Activated CD8-positive, alpha-beta T cell treated with anti-CD3 and anti-CD28 coated beads, Interleukin-2, amount 10 ng/mL, durations not matched to agents 7 days and 5 days (primary cell): Measurements from ENCODE around the gene ZNF785. TPM values are rescaled to one million over a fixed set of nuclear protein-coding genes. Genes with fewer than 3 reads are reported as not detected.
"Not testable (repeated sequence)": the region's sequence is repeated elsewhere in the genome, so short reads cannot be mapped to it uniquely, and the experiment has no call there.

Source experiments
- ATAC-seq: fragments of 150-1000 bp; cut with Tn5 transposase; one replicate; pipeline ENCODE4 v1.10.0; 2021; ENCODE audit warnings: moderate library complexity
- CTCF ChIA-PET: fragments of 350-600 bp; sonication (Branson Sonifier 250); formaldehyde crosslinking; loops from one replicate; lab custom pipeline; 2021; ENCODE audit warnings: antibody characterized with exemption; lab: Charles Lee
- POLR2A ChIA-PET: fragments of 350-600 bp; sonication (Branson Sonifier 250); formaldehyde crosslinking; loops from one replicate; lab custom pipeline; 2021; ENCODE audit warnings: antibody characterized with exemption; lab: Charles Lee
- DNase-seq: peaks from one replicate; pipeline ENCODE4 v3.0.0-alpha.2; 2020
- H3K27ac Mint-ChIP-seq: one replicate; pipeline ENCODE4 v1.8.0; 2021; ENCODE audit warnings: mild to moderate bottlenecking, mixed read lengths
- H3K27me3 Mint-ChIP-seq: one replicate; pipeline ENCODE4 v1.8.0; 2021; ENCODE audit warnings: low read depth, mixed read lengths
- H3K36me3 Mint-ChIP-seq: one replicate; pipeline ENCODE4 v1.8.0; 2021; ENCODE audit warnings: low read depth, mixed read lengths
- H3K4me1 Mint-ChIP-seq: one replicate; pipeline ENCODE4 v1.8.0; 2021; ENCODE audit warnings: low read depth, mixed read lengths
- H3K4me3 Mint-ChIP-seq: one replicate; pipeline ENCODE4 v1.8.0; 2021; ENCODE audit warnings: mild to moderate bottlenecking, mixed read lengths
- H3K9me3 Mint-ChIP-seq: one replicate; pipeline ENCODE4 v1.8.0; 2022; ENCODE audit warnings: mixed read lengths; ENCODE audit not compliant: insufficient read depth
- total RNA-seq, 2 experiments: library from RNA; stranded (reverse); gene quantifications; one replicate each; pipeline ENCODE4 v1.2.3, GENCODE V29; 2021

The ZNF785 gene
- total RNA-seq = 10 to 100 TPM; 11.7 to 13.7 TPM

DNA sequence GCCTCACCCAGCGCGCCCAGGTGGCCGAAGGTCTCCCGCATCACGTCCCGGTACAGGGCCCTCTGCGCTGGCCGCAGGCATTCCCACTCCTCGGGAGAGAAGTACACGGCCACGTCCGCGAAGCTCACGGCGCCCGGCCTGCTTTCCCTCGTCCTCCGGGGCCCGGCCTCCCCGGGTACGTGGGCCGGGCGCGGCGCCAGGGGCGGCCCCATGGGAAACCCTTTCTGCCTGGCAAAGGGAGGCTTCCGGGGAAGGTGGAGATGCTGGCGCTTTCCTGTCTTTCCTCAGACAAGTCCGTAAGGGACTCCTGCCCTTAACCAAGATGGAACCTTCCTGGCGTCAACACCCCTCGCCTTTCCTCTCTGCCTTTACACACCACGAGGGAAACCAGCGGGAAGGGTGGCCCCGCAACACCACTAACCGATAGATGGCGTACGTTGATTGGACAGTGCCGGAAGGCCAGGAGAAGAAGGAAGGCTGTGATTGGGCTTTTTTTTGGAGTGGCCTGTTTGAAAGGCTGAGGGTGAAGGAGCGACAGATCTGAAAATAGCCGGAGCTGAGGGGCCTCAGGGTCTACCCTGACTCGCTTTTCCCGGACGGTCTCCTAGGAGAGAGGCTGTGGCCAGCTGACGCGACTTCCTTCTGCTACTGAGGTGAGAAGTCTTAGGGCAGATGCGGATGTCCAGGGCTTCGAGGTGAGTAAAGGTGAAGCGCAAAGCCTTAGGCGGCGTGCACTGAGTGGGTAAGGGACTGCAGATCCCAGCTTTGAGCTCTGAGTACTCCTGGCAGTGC is at the start of gene ZNF785:
Gene ZNF785, minus strand, starts transcription at position 298 of the 792 bp plus-strand sequence. Its CDS starts 86 bp downstream, at position 212.
- H3K4me3 Mint-ChIP-seq = peak within 1 kb of the TSS; percentile 96
- CTCF ChIA-PET = interaction anchor here (0.9 to 5.6 kb wide), 10 partner anchors 12 to 494 kb away, joined by 3 to 44 read pairs (median 8); partner anchors contain the start of genes DCTPP1, TBX6, ZNF688 and ZNF747
- DNase-seq (peak; percentile 98), ATAC-seq (peak; percentile 98)
- POLR2A ChIA-PET = interaction anchor here (0.6 to 4.7 kb wide), 11 partner anchors 9 to 85 kb away, joined by 3 to 48 read pairs (median 4); partner anchors contain the start of genes ZNF688, ZNF747 and ZNF764
- H3K27me3 Mint-ChIP-seq = no peaks in the 10 kb centered on the region
- H3K4me1 Mint-ChIP-seq = peaks cover 30% of the 10 kb centered on the region
- H3K36me3 Mint-ChIP-seq = peaks cover 45% of the 10 kb centered on the region
- no peaks in the 10 kb centered on the region for H3K9me3 Mint-ChIP-seq
- H3K27ac Mint-ChIP-seq = peak within 1 kb of the TSS; percentile 87

DNA sequence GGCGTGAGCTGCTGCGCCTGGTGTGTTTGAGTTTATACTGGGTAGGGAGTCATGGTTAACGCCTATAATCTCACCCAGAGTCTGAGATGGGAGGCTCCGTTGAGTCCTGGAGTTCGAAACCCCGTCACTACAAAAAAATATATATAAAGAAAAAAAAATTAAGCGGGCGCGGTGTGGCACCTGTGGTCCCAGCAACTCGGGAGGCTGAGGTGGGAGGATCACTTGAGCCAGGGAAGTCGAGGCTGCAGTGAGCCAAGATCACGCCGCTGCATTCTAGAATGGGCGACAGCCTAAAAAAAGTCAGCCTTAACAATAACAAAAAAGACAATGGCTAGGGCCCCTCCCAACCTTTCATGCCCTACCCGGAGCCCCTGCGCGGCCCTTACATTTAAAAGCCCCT is 48.0 kb upstream of the ZNF785 start:
- ChIA-PET CTCF (interaction anchor here (1.0 to 3.4 kb wide), 8 partner anchors 17 to 204 kb away, joined by 3 to 20 read pairs (median 4); partner anchors contain the start of genes DCTPP1, PRR14 and ZNF689), POLR2A (interaction anchor here (0.9 to 1.4 kb wide), 9 partner anchors 12 to 203 kb away, joined by 3 to 5 read pairs (median 3); partner anchors contain the start of genes PRR14 and ZNF747)
- H3K27me3 Mint-ChIP-seq = no peaks in the 10 kb centered on the region
- H3K4me3 Mint-ChIP-seq = peak overlapping the region; percentile 92
- ATAC-seq (no peak), DNase-seq (no peak)
- peak overlapping the region; percentile 91 for H3K27ac Mint-ChIP-seq
- no peaks in the 10 kb centered on the region for H3K9me3 Mint-ChIP-seq
- H3K4me1 Mint-ChIP-seq = peaks cover 22% of the 10 kb centered on the region
- H3K36me3 Mint-ChIP-seq = no peaks in the 10 kb centered on the region

DNA sequence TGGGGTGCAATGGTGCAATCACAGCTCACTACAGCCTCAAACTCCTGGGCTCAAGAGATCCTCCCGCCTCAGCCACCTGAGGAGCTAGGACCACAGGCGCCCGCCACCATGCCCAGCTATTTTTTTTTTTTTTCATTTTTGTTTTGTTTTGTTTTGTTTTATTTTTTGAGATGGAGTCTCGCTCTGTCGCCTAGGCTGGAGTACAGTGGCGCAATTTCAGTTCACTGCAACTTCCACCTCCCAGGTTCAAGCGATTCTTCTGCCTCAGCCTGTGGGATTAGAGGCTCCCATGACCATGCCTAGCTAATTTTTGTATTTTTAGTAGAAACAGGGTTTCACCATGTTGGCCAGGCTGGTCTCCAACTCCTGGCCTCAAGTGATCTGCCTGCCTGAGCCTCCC is 47.0 kb upstream of the ZNF785 start:
- H3K36me3 Mint-ChIP-seq, H3K27ac Mint-ChIP-seq, ATAC-seq, H3K4me3 Mint-ChIP-seq, H3K27me3 Mint-ChIP-seq, DNase-seq, H3K9me3 Mint-ChIP-seq: not testable (repeated sequence)
- ChIA-PET CTCF (interaction anchor here (1.1 to 3.4 kb wide), 3 partner anchors 17 to 203 kb away, joined by 3 to 20 read pairs (median 6); partner anchors contain the start of gene DCTPP1), POLR2A (interaction anchor here (0.7 to 1.0 kb wide), 2 partner anchors 23 to 567 kb away, joined by 3 to 4 read pairs; no protein-coding TSS in a partner anchor)
- H3K4me1 Mint-ChIP-seq = peaks cover 22% of the 10 kb centered on the region

DNA sequence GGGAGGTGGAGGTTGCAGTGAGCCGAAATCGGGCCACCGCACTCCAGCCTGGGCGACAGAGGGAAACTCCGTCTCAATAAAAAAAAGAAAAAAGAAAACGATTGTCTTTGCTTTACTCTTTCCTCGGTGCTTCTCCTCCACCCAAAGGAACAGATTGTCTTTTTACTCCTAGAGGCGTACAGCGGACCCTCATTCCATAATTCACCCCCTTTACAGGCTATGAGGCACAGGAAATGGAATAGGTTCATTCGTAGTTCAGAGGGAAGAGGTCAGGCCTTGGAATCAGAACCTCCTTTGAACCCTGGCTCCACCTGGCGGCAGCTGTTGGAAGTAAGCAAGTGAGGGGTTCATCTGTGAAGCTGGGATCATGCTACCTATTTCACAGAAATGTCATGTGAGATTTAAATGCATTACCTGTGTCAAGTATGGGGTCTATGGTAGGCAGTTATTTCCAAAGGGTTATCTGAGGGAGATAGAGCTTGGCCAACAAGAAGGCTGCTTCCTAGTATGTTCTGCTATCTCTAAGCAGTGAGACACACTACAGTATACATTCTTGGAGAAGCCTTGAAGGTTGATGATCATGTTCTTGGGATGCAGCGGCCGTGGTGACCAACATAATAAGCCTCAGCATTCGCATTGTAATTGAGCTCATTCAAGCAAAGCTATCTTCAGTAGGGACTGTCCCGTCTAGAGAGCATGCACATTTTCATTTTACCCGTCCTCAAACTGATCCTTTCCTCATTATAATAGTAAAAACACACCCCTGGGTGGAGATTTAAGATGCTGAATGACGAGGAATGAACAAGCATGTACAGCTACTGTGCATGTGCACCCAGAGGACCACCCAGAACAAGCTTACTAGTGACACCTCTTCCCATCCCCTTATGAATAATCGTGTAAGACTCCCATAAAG is 43.4 kb upstream of the ZNF785 start:
- Mint-ChIP-seq H3K9me3 (no peaks in the 10 kb centered on the region), H3K4me1 (peaks cover 10% of the 10 kb centered on the region), H3K27ac (peak overlapping the region; percentile 67), H3K4me3 (peak overlapping the region; percentile 45), H3K27me3 (no peaks in the 10 kb centered on the region), H3K36me3 (no peaks in the 10 kb centered on the region)
- ChIA-PET POLR2A (interaction anchor here (1.0 to 1.6 kb wide), 2 partner anchors 19 to 94 kb away, joined by 4 to 6 read pairs; partner anchors contain the start of genes ZNF689 and ZNF747), CTCF (interaction anchor here (0.6 to 5.2 kb wide), 36 partner anchors 9 to 537 kb away, joined by 3 to 50 read pairs (median 4); partner anchors contain the start of genes DCTPP1, FBRS, PRR14 and SEPTIN1)
- ATAC-seq (peak; percentile 92), DNase-seq (peak; percentile 92)

DNA sequence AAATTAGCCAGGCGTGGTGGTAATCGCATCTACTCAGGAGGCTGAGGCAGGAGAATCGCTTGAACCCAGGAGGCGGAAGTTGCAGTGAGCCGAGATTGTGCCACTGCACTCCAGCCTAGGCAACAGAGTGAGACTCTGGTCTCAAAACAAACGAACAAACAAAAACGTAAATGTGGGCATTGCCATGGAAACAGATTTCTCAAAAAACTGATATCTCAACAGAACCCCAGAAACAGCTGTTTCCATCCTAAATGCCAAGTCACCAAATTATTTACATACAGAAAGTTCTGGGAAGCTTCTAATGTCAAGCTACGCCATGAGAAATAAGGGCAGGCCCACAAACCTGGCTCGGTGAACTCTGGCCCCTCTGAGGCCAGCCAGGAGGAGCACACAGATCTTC is 40.7 kb upstream of the ZNF785 start:
- H3K4me3 Mint-ChIP-seq = no peak overlapping the region

DNA sequence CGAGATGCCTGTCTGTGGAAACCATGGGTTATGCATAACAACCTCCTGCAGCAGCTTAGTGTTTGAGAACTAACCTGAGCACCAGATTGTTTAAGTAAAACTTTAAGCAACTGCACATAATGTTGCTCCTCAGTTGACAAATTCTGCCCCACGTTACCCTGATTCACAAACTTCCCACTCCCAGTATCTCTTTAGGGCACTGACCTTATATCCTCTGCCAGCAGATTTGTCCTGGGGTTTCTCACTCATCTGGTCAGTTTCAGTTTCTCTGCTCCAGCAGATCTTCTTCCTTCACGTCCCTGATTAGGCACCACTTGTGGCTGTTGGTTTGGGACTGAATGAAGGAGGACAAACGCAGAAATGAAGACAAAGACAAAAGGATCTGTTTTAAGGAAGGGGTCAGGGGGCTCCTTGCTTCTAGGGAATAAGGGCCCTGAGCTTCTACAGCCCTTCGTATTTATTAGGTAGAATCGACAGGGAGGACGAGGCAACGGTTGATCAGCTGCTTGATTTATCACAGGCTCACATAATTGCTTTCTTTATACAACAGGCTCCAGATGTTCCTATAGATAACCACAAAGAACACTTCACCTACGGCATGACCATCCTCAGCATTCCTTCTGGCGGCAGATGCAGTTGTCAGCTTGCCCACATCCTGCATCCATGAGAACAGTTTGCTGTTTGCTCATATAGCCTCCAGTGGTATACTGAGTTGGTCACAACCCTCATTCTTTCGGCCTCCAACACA is 38.2 kb upstream of the ZNF785 start:
- H3K4me3 Mint-ChIP-seq = no peak overlapping the region
- no peak for ATAC-seq
- peaks cover 21% of the 10 kb centered on the region for H3K27me3 Mint-ChIP-seq
- ChIA-PET POLR2A (no interaction called here), CTCF (interaction anchor here (1.0 to 2.0 kb wide), 2 partner anchors 9 to 25 kb away, joined by 7 to 9 read pairs; no protein-coding TSS in a partner anchor)
- no peak for DNase-seq
- H3K4me1 Mint-ChIP-seq = peaks cover 2% of the 10 kb centered on the region
- H3K27ac Mint-ChIP-seq = no peak overlapping the region
- no peaks in the 10 kb centered on the region for H3K9me3 Mint-ChIP-seq
- no peaks in the 10 kb centered on the region for H3K36me3 Mint-ChIP-seq

More for the DNA sequence above, 40.7 kb upstream of the ZNF785 start:
- DNase-seq = no peak
- no peak for ATAC-seq
- ChIA-PET POLR2A (no interaction called here), CTCF (interaction anchor here (0.9 to 5.2 kb wide), 4 partner anchors 10 to 179 kb away, joined by 3 to 50 read pairs (median 3); partner anchors contain the start of gene PRR14)
- Mint-ChIP-seq H3K27ac (no peak overlapping the region), H3K9me3 (no peaks in the 10 kb centered on the region), H3K36me3 (no peaks in the 10 kb centered on the region), H3K4me1 (peaks cover 10% of the 10 kb centered on the region), H3K27me3 (peaks cover 12% of the 10 kb centered on the region)

DNA sequence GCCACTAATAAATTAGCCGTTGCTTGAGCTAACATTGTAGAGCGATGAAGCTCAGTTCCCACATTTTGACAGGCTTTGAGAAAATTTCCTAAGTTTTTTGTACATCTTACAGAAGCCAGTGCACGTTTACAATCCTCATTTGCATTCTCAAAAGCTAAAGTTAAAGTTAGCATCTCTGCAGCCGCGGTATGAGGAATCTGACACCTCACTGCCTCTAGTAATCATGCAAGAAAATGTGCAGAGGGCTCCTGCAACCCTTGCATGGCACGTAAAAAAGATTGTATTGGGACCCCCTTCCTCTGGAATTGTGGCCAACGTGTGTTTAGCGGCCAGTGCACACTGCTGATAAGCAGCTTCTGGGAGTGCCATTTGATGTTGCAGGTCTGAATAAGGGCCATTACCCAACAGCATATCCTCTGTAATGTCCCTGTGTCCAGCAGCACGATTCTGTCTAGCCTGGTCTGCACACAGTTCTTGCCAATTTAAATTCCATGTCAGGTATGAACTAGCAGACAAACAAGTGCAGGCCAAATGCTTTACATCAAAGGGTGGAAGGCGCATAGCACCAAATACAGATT is 37.0 kb upstream of the ZNF785 start:
- Mint-ChIP-seq H3K27me3 (peaks cover 22% of the 10 kb centered on the region), H3K4me3 (no peak overlapping the region), H3K4me1 (peaks cover 7% of the 10 kb centered on the region), H3K36me3 (no peaks in the 10 kb centered on the region), H3K9me3 (no peaks in the 10 kb centered on the region), H3K27ac (no peak overlapping the region)
- ChIA-PET POLR2A (interaction anchor here (1.3 kb wide), 1 partner anchor 12 kb away, joined by 3 read pairs; no protein-coding TSS in a partner anchor), CTCF (interaction anchor here (2.0 kb wide), 1 partner anchor 24 kb away, joined by 9 read pairs; no protein-coding TSS in a partner anchor)
- DNase-seq (no peak), ATAC-seq (no peak)

DNA sequence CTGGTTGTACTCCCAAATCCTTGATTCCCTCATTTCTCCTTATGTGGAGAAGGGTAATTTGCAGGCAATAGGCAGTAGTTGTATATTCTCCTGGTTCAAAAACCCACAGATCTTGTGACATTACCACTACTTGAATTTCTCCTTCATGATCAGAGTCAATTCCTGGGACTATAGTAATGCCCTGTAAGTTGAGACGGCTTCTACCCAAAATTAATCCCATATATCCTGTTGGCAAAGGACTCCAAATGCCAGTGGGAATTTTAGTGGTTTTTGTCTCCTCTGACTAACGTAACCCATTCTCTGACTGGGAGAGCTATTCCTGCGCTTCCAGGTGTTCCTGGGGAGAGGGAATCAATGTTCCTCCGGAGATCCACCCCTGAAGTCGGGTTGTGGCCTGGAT is 36.3 kb upstream of the ZNF785 start:
- ChIA-PET CTCF (no interaction called here), POLR2A (interaction anchor here (1.3 kb wide), 1 partner anchor 11 kb away, joined by 3 read pairs; no protein-coding TSS in a partner anchor)
- no peak overlapping the region for H3K4me3 Mint-ChIP-seq
- DNase-seq (no peak), ATAC-seq (no peak)
- peaks cover 7% of the 10 kb centered on the region for H3K4me1 Mint-ChIP-seq
- peaks cover 25% of the 10 kb centered on the region for H3K27me3 Mint-ChIP-seq
- H3K9me3 Mint-ChIP-seq = no peaks in the 10 kb centered on the region
- no peaks in the 10 kb centered on the region for H3K36me3 Mint-ChIP-seq
- H3K27ac Mint-ChIP-seq = no peak overlapping the region

DNA sequence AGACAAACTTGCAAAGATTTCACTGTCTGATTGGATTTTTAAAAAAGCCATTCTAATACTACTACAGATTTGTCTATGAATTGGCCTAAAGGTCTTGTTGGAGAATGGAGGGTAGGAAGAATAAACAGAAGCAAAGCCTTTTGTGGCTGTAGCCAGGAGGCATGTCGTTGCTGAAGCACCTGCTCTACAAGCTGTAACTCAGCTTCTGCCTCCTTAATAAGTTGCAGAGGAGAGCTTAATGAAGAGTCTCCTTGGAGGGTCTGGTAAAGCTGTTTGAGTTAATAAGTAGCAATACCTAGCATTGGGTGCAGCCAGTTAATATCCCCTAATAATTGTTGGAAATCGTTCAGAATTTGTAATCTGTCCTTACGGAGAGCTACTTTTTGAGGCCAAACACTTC is 34.7 kb upstream of the ZNF785 start:
- H3K4me1 Mint-ChIP-seq = peaks cover 10% of the 10 kb centered on the region
- H3K36me3 Mint-ChIP-seq = no peaks in the 10 kb centered on the region
- no peaks in the 10 kb centered on the region for H3K9me3 Mint-ChIP-seq
- ATAC-seq = no peak
- H3K4me3 Mint-ChIP-seq = no peak overlapping the region
- no peak for DNase-seq
- H3K27ac Mint-ChIP-seq = no peak overlapping the region
- H3K27me3 Mint-ChIP-seq = peaks cover 27% of the 10 kb centered on the region
- CTCF ChIA-PET = interaction anchor here (0.7 to 2.6 kb wide), 8 partner anchors 8 to 190 kb away, joined by 3 to 23 read pairs (median 6); partner anchors contain the start of genes DCTPP1 and ZNF689
- POLR2A ChIA-PET = interaction anchor here (1.1 kb wide), 1 partner anchor 29 kb away, joined by 3 read pairs; no protein-coding TSS in a partner anchor

DNA sequence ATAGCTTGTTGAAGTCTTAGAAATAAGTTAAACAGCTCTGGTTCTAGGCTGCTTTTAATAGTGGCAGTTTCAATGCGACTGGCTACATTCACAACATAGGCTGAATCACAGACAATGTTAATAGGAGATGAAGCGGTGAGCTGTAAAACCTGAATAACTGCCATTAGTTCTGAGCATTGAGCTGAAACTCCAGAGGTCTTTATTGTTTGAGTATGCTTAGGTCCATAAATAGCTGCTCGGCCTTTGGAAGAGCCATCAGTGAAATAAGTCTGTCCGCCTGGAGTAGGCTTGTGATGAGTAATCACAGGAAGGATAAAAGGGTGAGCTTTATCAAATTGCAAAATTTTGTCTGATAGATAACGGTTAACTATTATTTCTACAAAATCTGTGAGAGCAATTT is 34.1 kb upstream of the ZNF785 start:
- Mint-ChIP-seq H3K27me3 (peaks cover 27% of the 10 kb centered on the region), H3K4me1 (peaks cover 11% of the 10 kb centered on the region), H3K9me3 (no peaks in the 10 kb centered on the region), H3K27ac (no peak overlapping the region), H3K36me3 (no peaks in the 10 kb centered on the region), H3K4me3 (no peak overlapping the region)
- ChIA-PET POLR2A (interaction anchor here (0.9 to 1.1 kb wide), 2 partner anchors 14 to 29 kb away, joined by 3 read pairs; no protein-coding TSS in a partner anchor), CTCF (interaction anchor here (0.7 to 2.6 kb wide), 8 partner anchors 9 to 190 kb away, joined by 3 to 23 read pairs (median 6); partner anchors contain the start of genes DCTPP1 and ZNF689)
- ATAC-seq (no peak), DNase-seq (no peak)
